IMR-90 (cell line): ENCODE results near the gene PDCL2.

Experiments
- CEBPB ChIP-seq: IDR thresholded peaks from 2 replicates; pipeline ENCODE4 v1.6.1; 2012; ENCODE audit warnings: low read depth, low read length, improper control_type of control experiment
- CTCF ChIP-seq: conservative IDR thresholded peaks from 2 replicates; pipeline ENCODE4 v1.5.1; 2012; ENCODE audit warnings: mild to moderate bottlenecking, low read depth, low read length, improper control_type of control experiment
- FOS ChIP-seq: fragments of 150-350 bp; IDR thresholded peaks from 2 replicates; pipeline ENCODE4 v1.6.1; 2016; ENCODE audit warnings: low read depth, low read length
- MAFK ChIP-seq: IDR thresholded peaks from 2 replicates; pipeline ENCODE4 v1.6.1; 2012; ENCODE audit warnings: low read depth, low read length, improper control_type of control experiment
- MAZ ChIP-seq: IDR thresholded peaks from 2 replicates; pipeline ENCODE4 v1.6.1; 2012; ENCODE audit warnings: low read depth, mild to moderate bottlenecking, low read length, improper control_type of control experiment, moderate library complexity, borderline replicate concordance
- POLR2A ChIP-seq: IDR thresholded peaks from 2 replicates; pipeline ENCODE4 v1.6.1; 2012; ENCODE audit warnings: mild to moderate bottlenecking, low read depth, low read length
- RAD21 ChIP-seq: IDR thresholded peaks from 2 replicates; pipeline ENCODE4 v1.6.1; 2012; ENCODE audit warnings: low read length, improper control_type of control experiment
- RCOR1 ChIP-seq: IDR thresholded peaks from 2 replicates; pipeline ENCODE4 v1.6.1; 2012; ENCODE audit warnings: mild to moderate bottlenecking, low read length, improper control_type of control experiment; ENCODE audit not compliant: insufficient replicate concordance
- SMC3 ChIP-seq: fragments of 150-350 bp; IDR thresholded peaks from 2 replicates; pipeline ENCODE4 v1.6.1; 2016; ENCODE audit warnings: low read depth, mild to moderate bottlenecking, antibody characterized with exemption, low read length, moderate library complexity
- USF2 ChIP-seq: fragments of 150-350 bp; IDR thresholded peaks from 2 replicates; pipeline ENCODE4 v1.6.1; 2017; ENCODE audit warnings: mild to moderate bottlenecking, antibody characterized with exemption, low read length, low read depth

GRCh38 chr4:55538531-55538930 is 53.5 kb downstream of the PDCL2 start:
- TF ChIP-seq CTCF: no peak
- no peak for TF ChIP-seq RAD21
- TF ChIP-seq USF2: no peak
- TF ChIP-seq MAFK: no peak
- no peak for TF ChIP-seq RCOR1
- TF ChIP-seq POLR2A: no peak
- TF ChIP-seq FOS: no peak
- TF ChIP-seq CEBPB: no peak
- no peak for TF ChIP-seq MAZ
- TF ChIP-seq SMC3: no peak
